Measurements from ENCODE around the gene SGO1. TPM values are rescaled to one million over a fixed set of nuclear protein-coding genes. Genes with fewer than 3 reads are reported as not detected.

Gene SGO1
- total RNA-seq, 3 donors from 2014 or later, result 1.6 to 6.6 (median 2.1) TPM

DNA sequence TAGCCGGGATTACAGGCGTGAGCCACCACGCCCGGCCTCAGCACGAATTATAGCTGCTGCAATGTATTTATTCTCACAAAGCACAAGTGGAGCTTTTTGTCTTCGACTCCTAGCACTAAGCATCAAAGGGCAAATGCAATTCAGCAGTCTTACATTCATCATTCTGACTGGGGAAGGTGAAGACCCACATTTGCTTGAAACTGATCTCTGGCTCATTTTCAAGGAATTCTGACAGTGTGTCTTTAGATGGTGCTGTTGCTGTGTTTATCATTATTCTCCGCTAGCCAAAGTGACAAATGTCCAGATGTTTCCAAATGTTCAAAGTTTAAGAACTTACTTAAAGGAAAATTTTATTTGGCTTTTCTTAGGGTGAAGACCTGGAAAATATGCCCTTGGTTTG is 55.9 kb downstream of the SGO1 start:
- Histone ChIP-seq H3K4me1 (ENCODE audit: low read depth) (no peaks in the 10 kb centered on the region), H3K4me3 (no peak overlapping the region), H3K9me3 (no peaks in the 10 kb centered on the region), H3K36me3 (ENCODE audit: low read depth) (no peaks in the 10 kb centered on the region)
- intact Hi-C loops (cut with DNase I, micrococcal nuclease), result no loop called here
- no peak for ATAC-seq
- TF ChIP-seq, protein P1, sequence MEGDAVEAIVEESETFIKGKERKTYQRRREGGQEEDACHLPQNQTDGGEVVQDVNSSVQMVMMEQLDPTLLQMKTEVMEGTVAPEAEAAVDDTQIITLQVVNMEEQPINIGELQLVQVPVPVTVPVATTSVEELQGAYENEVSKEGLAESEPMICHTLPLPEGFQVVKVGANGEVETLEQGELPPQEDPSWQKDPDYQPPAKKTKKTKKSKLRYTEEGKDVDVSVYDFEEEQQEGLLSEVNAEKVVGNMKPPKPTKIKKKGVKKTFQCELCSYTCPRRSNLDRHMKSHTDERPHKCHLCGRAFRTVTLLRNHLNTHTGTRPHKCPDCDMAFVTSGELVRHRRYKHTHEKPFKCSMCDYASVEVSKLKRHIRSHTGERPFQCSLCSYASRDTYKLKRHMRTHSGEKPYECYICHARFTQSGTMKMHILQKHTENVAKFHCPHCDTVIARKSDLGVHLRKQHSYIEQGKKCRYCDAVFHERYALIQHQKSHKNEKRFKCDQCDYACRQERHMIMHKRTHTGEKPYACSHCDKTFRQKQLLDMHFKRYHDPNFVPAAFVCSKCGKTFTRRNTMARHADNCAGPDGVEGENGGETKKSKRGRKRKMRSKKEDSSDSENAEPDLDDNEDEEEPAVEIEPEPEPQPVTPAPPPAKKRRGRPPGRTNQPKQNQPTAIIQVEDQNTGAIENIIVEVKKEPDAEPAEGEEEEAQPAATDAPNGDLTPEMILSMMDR (IDR thresholded peaks at IDR 0.05), result no peak
- no peak for DNase-seq

DNA sequence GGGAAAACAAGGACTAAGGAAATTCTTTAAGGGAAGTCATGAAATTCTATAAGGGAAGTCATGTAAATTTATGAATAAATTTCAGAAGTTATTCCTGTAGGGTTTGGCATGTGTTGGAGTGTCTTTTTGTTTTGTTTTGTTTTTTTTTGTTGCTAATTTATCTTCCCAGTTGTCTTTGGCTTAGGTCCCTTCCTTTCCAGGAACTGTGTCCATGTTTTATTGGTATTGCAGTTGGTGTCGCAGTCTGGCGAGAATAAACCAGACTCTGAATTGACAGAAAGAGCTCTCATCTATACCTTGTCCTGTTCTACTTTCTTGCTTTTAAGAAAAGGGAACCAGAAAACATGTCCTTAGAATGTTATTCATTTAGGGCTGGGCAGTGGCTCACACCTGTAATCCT is 57.6 kb downstream of the SGO1 start:
- intact Hi-C loops (cut with DNase I, micrococcal nuclease), result no loop called here
- no peaks in the 10 kb centered on the region for H3K4me1 ChIP-seq (ENCODE audit: low read depth)
- H3K36me3 ChIP-seq (ENCODE audit: low read depth), result no peaks in the 10 kb centered on the region
- no peak overlapping the region for H3K4me3 ChIP-seq
- TF ChIP-seq, protein P1 (IDR thresholded peaks at IDR 0.05), result no peak
- DNase-seq (no peak), ATAC-seq (no peak)
- H3K9me3 ChIP-seq, result no peaks in the 10 kb centered on the region

DNA sequence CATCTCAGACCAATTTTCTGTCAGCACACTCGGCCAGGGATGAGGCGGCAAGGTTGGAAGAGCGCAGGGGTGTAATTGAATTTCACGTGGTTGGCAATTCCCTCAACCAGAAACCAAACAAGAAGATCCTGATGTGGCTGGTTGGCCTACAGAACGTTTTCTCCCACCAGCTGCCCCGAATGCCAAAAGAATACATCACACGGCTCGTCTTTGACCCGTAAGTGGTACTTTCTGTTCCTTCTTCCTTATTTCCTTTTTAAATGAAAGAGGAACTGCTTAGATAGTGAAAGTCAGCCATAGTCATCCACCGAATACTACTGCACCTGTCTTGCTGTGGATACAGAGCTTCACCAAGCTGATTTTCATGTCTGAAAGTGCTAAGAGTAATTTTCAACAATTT is 60.1 kb downstream of the SGO1 start:
- no peak overlapping the region for H3K4me3 ChIP-seq
- no peaks in the 10 kb centered on the region for H3K36me3 ChIP-seq (ENCODE audit: low read depth)
- DNase-seq (peak in 1 of 3 donors; percentile 18), ATAC-seq (peak; percentile 73)
- H3K9me3 ChIP-seq, result no peaks in the 10 kb centered on the region
- intact Hi-C loops (cut with DNase I, micrococcal nuclease), result no loop called here
- H3K4me1 ChIP-seq (ENCODE audit: low read depth), result no peaks in the 10 kb centered on the region
- TF ChIP-seq, protein P1 (IDR thresholded peaks at IDR 0.05), result no peak

DNA sequence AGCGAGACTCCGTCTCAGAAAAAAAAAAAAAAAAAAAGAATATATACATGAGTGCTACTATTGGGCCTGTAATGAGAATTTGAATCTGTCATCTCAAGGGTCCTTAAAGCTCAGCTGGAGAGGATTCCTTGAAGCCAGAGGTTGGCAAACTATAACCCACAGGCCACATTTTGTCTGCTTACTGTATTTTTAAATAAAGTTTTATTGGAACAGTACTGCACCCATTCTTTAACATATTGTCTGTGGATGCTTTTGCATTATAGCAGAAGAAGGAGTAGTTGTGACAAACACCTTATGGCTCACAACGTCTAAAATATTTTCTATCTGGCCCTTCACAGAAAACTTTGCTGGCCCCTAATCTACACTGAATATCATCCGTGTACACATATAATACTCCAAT is 60.7 kb downstream of the SGO1 start:
- Histone ChIP-seq H3K4me3 (no peak overlapping the region), H3K9me3 (no peaks in the 10 kb centered on the region), H3K4me1 (ENCODE audit: low read depth) (no peaks in the 10 kb centered on the region), H3K36me3 (ENCODE audit: low read depth) (no peaks in the 10 kb centered on the region)
- TF ChIP-seq, protein P1 (IDR thresholded peaks at IDR 0.05), result no peak
- intact Hi-C loops (cut with DNase I, micrococcal nuclease), result no loop called here
- ATAC-seq, result no peak
- no peak for DNase-seq

DNA sequence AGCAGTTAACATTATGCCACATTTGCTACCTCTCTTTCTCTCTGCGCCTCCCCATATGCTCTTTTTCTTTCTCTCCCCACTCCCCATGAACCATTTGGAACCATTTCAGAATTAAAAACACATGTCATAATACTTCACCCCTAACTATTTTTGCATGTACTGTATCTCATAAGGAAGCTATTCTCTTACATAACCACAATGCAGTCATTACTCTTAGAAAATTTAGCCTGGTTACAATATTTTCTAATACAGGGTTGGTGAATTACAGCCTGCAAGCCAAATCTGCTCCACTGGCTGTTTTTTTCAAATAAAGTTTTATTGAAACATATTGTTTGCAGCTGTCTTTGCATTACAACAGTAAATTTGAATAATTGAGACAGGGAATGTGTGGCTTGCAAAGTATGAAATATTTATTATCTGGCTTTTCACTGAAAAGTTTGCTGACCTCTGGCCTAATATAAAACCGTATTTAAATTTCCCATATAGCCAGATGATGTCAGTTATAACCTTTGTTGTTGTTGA is 62.8 kb downstream of the SGO1 start:
- ATAC-seq (no peak), DNase-seq (no peak)
- no peaks in the 10 kb centered on the region for H3K4me1 ChIP-seq (ENCODE audit: low read depth)
- no peak overlapping the region for H3K4me3 ChIP-seq
- no peaks in the 10 kb centered on the region for H3K36me3 ChIP-seq (ENCODE audit: low read depth)
- intact Hi-C loops (cut with DNase I, micrococcal nuclease), result no loop called here
- TF ChIP-seq, protein P1 (IDR thresholded peaks at IDR 0.05), result no peak
- H3K9me3 ChIP-seq, result no peaks in the 10 kb centered on the region

DNA sequence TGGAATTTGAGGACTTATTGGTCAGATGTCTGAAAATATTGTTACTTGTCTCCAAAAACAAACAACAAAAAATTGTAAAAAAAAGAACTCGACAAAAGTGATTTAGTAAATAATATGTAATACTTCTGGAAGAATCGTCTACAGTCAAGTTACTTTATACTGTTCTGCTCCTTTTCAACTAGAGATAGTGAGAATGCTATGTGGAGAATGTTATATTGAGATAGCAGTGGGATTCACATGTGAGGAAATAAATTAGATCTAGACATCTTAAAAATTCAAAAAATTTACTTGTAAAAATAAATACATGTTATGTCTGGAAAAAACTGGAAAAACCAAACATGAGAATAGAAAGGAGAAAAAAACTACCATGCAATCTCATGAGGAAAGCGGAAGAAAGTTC is 64.9 kb downstream of the SGO1 start:
- H3K4me3 ChIP-seq, result no peak overlapping the region
- intact Hi-C loops (cut with DNase I, micrococcal nuclease), result no loop called here
- no peaks in the 10 kb centered on the region for H3K4me1 ChIP-seq (ENCODE audit: low read depth)
- H3K9me3 ChIP-seq, result no peaks in the 10 kb centered on the region
- no peaks in the 10 kb centered on the region for H3K36me3 ChIP-seq (ENCODE audit: low read depth)
- DNase-seq (no peak), ATAC-seq (no peak)
- TF ChIP-seq, protein P1 (IDR thresholded peaks at IDR 0.05), result no peak
